HepG2 (cell line): ENCODE data around the gene TIMM17A. TPM values are rescaled to one million over a fixed set of nuclear protein-coding genes. Genes with fewer than 3 reads are reported as not detected.

Experiments
- ATAC-seq: fragments of 200-7000 bp; cut with Tn5 transposase; 3 replicates; pipeline ENCODE4 v1.9.1; 2020; ENCODE audit warnings: mild to moderate bottlenecking, moderate library complexity
- BruUV-seq: library from RNA; stranded (reverse); fragments of 400-500 nt; replicated peaks from 2 replicates; lab custom pipeline; 2021; lab: Mats Ljungman, UMichigan
- CTCF ChIA-PET: fragments of 300-600 bp; formaldehyde crosslinking; extraction: SDS; loops from one replicate; lab custom pipeline; 2021; ENCODE audit warnings: low total read pairs, inconsistent platforms, low intra/inter-chr PET ratio; lab: Yijun Ruan, JAX
- POLR2A ChIA-PET: fragments of 350-600 bp; sonication (Branson Sonifier 250); formaldehyde crosslinking; loops from one replicate; lab custom pipeline; 2020; ENCODE audit warnings: antibody characterized with exemption, inconsistent platforms; lab: Yijun Ruan, JAX
- DNase-seq: peaks from one replicate; pipeline ENCODE4 v3.0.0-alpha.2; 2015; ENCODE audit warnings: low spot score
- FAIRE-seq: peaks from 3 replicates; lab custom pipeline; 2011; peaks lifted over from hg19 to GRCh38; lab: Jason Lieb, UNC
- H2AFZ ChIP-seq: one replicate; pipeline ENCODE4 v1.6.1; 2011; ENCODE audit warnings: low read length, inconsistent platforms
- H3K27ac ChIP-seq: fragments of 300-600 bp; 3 replicates; pipeline ENCODE4 v1.8.0; 2011; ENCODE audit warnings: mixed run types, mild to moderate bottlenecking, mixed read lengths, low read length, inconsistent platforms; ENCODE audit not compliant: insufficient read depth; ENCODE audit errors: extremely low read length
- H3K27me3 ChIP-seq, 2 experiments: fragments of 200-600 bp in 1 of 2; 2 replicates in 1 of 2; 3 replicates in 1 of 2; pipeline versions ENCODE4 v1.6.0 to v1.8.0; 2011; ENCODE audit warnings: low read length in 2 of 2, mild to moderate bottlenecking in 2 of 2, moderate library complexity in 2 of 2, inconsistent platforms in 1 of 2; ENCODE audit not compliant: insufficient read depth in 2 of 2, control insufficient read depth in 1 of 2
- H3K36me3 ChIP-seq, 2 experiments: fragments of 200-600 bp in 1 of 2; replicated peaks in 1 of 2; 2 replicates in 1 of 2; 3 replicates in 1 of 2; pipeline versions ENCODE4 v1.5.1 to v1.8.0; 2011; ENCODE audit warnings: low read length in 2 of 2, inconsistent platforms in 1 of 2; ENCODE audit not compliant: insufficient read depth in 2 of 2, control insufficient read depth in 1 of 2
- H3K4me1 ChIP-seq: 2 replicates; pipeline ENCODE4 v1.5.1; 2012; ENCODE audit warnings: low read length, inconsistent platforms; ENCODE audit not compliant: insufficient read depth
- H3K4me2 ChIP-seq: 2 replicates; pipeline ENCODE4 v1.6.0; 2011; ENCODE audit warnings: low read depth, low read length, inconsistent platforms
- H3K4me3 ChIP-seq, 3 experiments: fragments of 200-600 bp in 1 of 3; sonication (generic), shearing (Covaris generic) in 1 of 3; replicated peaks in 1 of 3; 2 replicates each; pipeline ENCODE4 v1.5.1; 2011 to 2016; ENCODE audit warnings: low read length in 3 of 3, inconsistent platforms in 2 of 3, low read depth in 2 of 3, mild to moderate bottlenecking in 2 of 3, control low read depth in 1 of 3, mixed read lengths in 1 of 3; ENCODE audit not compliant: insufficient read depth in 1 of 3
- H3K79me2 ChIP-seq: one replicate; pipeline ENCODE4 v1.6.1; 2011; ENCODE audit warnings: low read length, inconsistent platforms; ENCODE audit not compliant: insufficient read depth
- H3K9ac ChIP-seq: 2 replicates; pipeline ENCODE4 v1.6.0; 2011; ENCODE audit warnings: mild to moderate bottlenecking, low read depth, low read length, inconsistent platforms; ENCODE audit not compliant: insufficient read depth
- H3K9me3 ChIP-seq: 2 replicates; pipeline ENCODE4 v1.5.1; 2012; ENCODE audit warnings: mild to moderate bottlenecking, low read length
- H4K20me1 ChIP-seq: 2 replicates; pipeline ENCODE4 v1.6.0; 2011; ENCODE audit warnings: inconsistent platforms, mild to moderate bottlenecking, low read length, moderate library complexity; ENCODE audit not compliant: insufficient read depth
- CBX2 ChIP-seq, 2 experiments: fragments of 200-600 bp in 1 of 2; sonication (generic); formaldehyde crosslinking in 1 of 2; IDR thresholded peaks; 2 replicates each; pipeline versions ENCODE4 v1.7.0 to v1.8.1; 2018 to 2022; ENCODE audit warnings: low read depth in 2 of 2, low read length in 1 of 2, mild to moderate bottlenecking in 1 of 2, missing genetic modification reagents in 1 of 2
- ETV6 ChIP-seq: sonication (generic); formaldehyde crosslinking; conservative IDR thresholded peaks from 2 replicates; pipeline ENCODE4 v1.4.0; 2020; ENCODE audit warnings: missing genetic modification reagents
- GLI4 ChIP-seq: sonication (generic); formaldehyde crosslinking; IDR thresholded peaks from 2 replicates; pipeline ENCODE4 v1.5.1; 2020; ENCODE audit warnings: missing genetic modification reagents, mild to moderate bottlenecking, moderate library complexity, borderline replicate concordance
- HCFC1 ChIP-seq: fragments of 150-350 bp; IDR thresholded peaks from 2 replicates; pipeline ENCODE4 v1.6.1; 2014; ENCODE audit warnings: low read depth, low read length
- JDP2 ChIP-seq: sonication (generic); formaldehyde crosslinking; IDR thresholded peaks from 2 replicates; pipeline ENCODE4 v1.8.1; 2022; ENCODE audit warnings: missing genetic modification reagents, borderline replicate concordance
- JUN ChIP-seq: sonication (generic); formaldehyde crosslinking; IDR thresholded peaks from 2 replicates; pipeline ENCODE4 v1.4.0; 2020; ENCODE audit warnings: mild to moderate bottlenecking, missing genetic modification reagents
- MAFG ChIP-seq: sonication (generic); formaldehyde crosslinking; IDR thresholded peaks from 2 replicates; pipeline ENCODE4 v1.5.1; 2020; ENCODE audit warnings: mild to moderate bottlenecking, missing genetic modification reagents
- NAIF1 ChIP-seq: sonication (generic); formaldehyde crosslinking; IDR thresholded peaks from 2 replicates; pipeline ENCODE4 v1.5.0; 2020; ENCODE audit warnings: mild to moderate bottlenecking, missing genetic modification reagents, borderline replicate concordance
- NR2F6 ChIP-seq, 2 experiments: IDR thresholded peaks; 2 replicates each; pipeline ENCODE4 v1.6.1; 2016; ENCODE audit warnings: antibody characterized with exemption in 1 of 2, mild to moderate bottlenecking in 1 of 2
- RFX5 ChIP-seq: IDR thresholded peaks from 2 replicates; pipeline ENCODE4 v1.6.1; 2011; ENCODE audit warnings: low read depth, low read length, improper control_type of control experiment
- ZBTB3 ChIP-seq: sonication (generic); formaldehyde crosslinking; IDR thresholded peaks from 2 replicates; pipeline ENCODE4 v1.4.0; 2020; ENCODE audit warnings: low read depth, mild to moderate bottlenecking, moderate library complexity, missing genetic modification reagents, borderline replicate concordance
- ZNF20 ChIP-seq: sonication (generic); formaldehyde crosslinking; IDR thresholded peaks from 2 replicates; pipeline ENCODE4 v1.4.0; 2020; ENCODE audit warnings: mild to moderate bottlenecking, moderate library complexity, missing genetic modification reagents
- ZNF768 ChIP-seq: sonication (generic); formaldehyde crosslinking; IDR thresholded peaks from 2 replicates; pipeline ENCODE4 v1.4.0; 2020; ENCODE audit warnings: missing genetic modification reagents
- ZSCAN21 ChIP-seq: sonication (generic); formaldehyde crosslinking; IDR thresholded peaks from 2 replicates; pipeline ENCODE4 v1.8.0; 2022; ENCODE audit warnings: mild to moderate bottlenecking, missing genetic modification reagents, moderate library complexity, borderline replicate concordance
- WGBS: methylation state at CpG from one replicate; pipeline ENCODE4 v1.1.6; 2017; ENCODE audit warnings: low lambda C conversion rate; 5-methylcytosine and 5-hydroxymethylcytosine counted together
- in situ Hi-C: cut with HindIII; loops from 2 replicates; pipeline ENCODE4 v1.10.0; 2017; ENCODE audit warnings: low pct_unique_long_range_greater_than_20kb; ENCODE audit not compliant: extremely low pct_ligation_motif_present
- intact Hi-C: fragments of 100-400 bp; cut with micrococcal nuclease; formaldehyde crosslinking; loops from one replicate; pipeline ENCODE4 v1.10.0; 2022; ENCODE audit not compliant: unreplicated experiment
- polyA plus RNA-seq, 8 experiments: library from polyadenylated mRNA; depleted of rRNA in 3 of 8; stranded (reverse) in 7 of 8; unstranded in 1 of 8; fragments of >200 nt; fragmentation: Illumina TruSeq in 4 of 8; extraction: Trizol in 4 of 8; gene quantifications; 2 replicates each; pipeline versions ENCODE4 v1.2.1 to v1.2.3, GENCODE V29; 2011 to 2016; ENCODE audit warnings: low read depth in 4 of 8, missing spikeins in 1 of 8, mixed read lengths in 1 of 8; ENCODE audit not compliant: insufficient read depth in 1 of 8
- total RNA-seq, 5 experiments: library from RNA; depleted of rRNA; stranded (reverse); fragments of >200 nt; fragmentation: Illumina TruSeq; extraction: Trizol; gene quantifications; 2 replicates each; pipeline ENCODE4 v1.2.3, GENCODE V29; 2016; ENCODE audit warnings: low read depth in 1 of 5
- TF ChIP-seq, protein P1 (sequence below): sonication (generic); formaldehyde crosslinking; IDR thresholded peaks from 2 replicates; pipeline ENCODE4 v1.4.0; 2020; ENCODE audit warnings: missing genetic modification reagents
- TF ChIP-seq, protein P2 (sequence below): sonication (generic); formaldehyde crosslinking; IDR thresholded peaks from 2 replicates; pipeline ENCODE4 v1.4.0; 2020; ENCODE audit warnings: missing genetic modification reagents
- TF ChIP-seq, protein P3 (sequence below): sonication (generic); formaldehyde crosslinking; conservative IDR thresholded peaks from 2 replicates; pipeline ENCODE4 v1.8.1; 2023; ENCODE audit warnings: missing genetic modification reagents

Gene TIMM17A
- total and polyA plus RNA-seq, 2 of the 13 experiments (the other 11 are each of a cell fraction or from before 2014, with no cell fraction given), result 50.8 to 97.8 TPM

DNA sequence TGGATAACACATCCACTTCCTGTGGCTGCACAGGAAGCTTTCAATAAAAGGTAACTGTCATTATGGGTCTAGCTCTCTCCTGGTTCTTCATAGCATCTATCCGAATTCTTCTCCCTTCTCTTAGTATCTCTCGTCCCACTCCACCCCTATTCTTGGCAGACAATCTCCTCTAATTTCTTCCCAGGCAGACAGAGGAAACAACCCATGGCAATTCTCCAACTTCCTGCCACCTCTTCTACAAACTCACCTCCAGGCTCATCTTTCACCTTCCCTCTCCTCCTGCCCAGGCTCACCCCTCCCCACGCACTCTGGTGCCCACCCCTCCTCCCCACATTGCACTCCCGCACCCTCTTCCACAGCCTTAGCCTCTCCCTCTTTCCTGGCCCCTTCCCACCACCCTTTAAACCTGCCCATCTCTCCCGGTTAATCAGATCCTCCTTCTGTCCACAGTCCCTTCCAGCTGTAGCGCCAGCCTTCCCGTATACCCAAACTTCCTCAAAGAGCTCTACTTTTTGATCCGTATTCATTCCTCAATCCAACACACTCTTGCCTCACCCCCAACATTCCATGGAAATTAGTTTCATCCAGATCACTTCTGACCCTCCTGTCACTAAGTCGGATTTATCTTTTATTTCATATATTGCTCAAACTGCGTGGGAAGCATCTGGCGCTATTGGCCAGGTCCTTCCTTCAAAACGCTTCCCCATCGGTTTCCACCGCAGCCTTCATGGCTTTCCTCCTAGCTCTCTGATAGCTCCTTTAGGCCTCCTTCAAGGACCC lies 40.7 kb upstream of the TIMM17A start:
- Histone ChIP-seq H3K4me2 (no peak overlapping the region), H3K9ac (no peak overlapping the region), H3K4me1 (peaks cover 14% of the 10 kb centered on the region), H3K27ac (no peak overlapping the region), H4K20me1 (no peaks in the 10 kb centered on the region), H3K4me3 (no peak overlapping the region), H3K79me2 (no peaks in the 10 kb centered on the region), H3K27me3 (peaks cover 3 to 29% of the 10 kb centered on the region in 2 experiments; a peak in 4 of 5 replicates), H3K36me3 (no peaks in the 10 kb centered on the region), H2AFZ (no peak overlapping the region), H3K9me3 (no peaks in the 10 kb centered on the region)
- TF ChIP-seq, protein P1, sequence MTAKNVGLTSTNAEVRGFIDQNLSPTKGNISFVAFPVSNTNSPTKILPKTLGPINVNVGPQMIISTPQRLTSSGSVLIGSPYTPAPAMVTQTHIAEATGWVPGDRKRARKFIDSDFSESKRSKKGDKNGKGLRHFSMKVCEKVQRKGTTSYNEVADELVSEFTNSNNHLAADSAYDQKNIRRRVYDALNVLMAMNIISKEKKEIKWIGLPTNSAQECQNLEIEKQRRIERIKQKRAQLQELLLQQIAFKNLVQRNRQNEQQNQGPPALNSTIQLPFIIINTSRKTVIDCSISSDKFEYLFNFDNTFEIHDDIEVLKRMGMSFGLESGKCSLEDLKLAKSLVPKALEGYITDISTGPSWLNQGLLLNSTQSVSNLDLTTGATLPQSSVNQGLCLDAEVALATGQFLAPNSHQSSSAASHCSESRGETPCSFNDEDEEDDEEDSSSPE (CRISPR knock-in tag), result no peak
- TF ChIP-seq ZBTB3 (CRISPR knock-in tag), result no peak
- no peak for TF ChIP-seq ZNF20 (CRISPR knock-in tag)
- no peak for TF ChIP-seq ZSCAN21 (CRISPR knock-in tag)
- TF ChIP-seq MAFG, result no peak
- no peak for TF ChIP-seq ZNF768
- TF ChIP-seq GLI4 (CRISPR knock-in tag), result no peak
- no peak for TF ChIP-seq JUN (CRISPR knock-in tag)
- TF ChIP-seq, protein P2, sequence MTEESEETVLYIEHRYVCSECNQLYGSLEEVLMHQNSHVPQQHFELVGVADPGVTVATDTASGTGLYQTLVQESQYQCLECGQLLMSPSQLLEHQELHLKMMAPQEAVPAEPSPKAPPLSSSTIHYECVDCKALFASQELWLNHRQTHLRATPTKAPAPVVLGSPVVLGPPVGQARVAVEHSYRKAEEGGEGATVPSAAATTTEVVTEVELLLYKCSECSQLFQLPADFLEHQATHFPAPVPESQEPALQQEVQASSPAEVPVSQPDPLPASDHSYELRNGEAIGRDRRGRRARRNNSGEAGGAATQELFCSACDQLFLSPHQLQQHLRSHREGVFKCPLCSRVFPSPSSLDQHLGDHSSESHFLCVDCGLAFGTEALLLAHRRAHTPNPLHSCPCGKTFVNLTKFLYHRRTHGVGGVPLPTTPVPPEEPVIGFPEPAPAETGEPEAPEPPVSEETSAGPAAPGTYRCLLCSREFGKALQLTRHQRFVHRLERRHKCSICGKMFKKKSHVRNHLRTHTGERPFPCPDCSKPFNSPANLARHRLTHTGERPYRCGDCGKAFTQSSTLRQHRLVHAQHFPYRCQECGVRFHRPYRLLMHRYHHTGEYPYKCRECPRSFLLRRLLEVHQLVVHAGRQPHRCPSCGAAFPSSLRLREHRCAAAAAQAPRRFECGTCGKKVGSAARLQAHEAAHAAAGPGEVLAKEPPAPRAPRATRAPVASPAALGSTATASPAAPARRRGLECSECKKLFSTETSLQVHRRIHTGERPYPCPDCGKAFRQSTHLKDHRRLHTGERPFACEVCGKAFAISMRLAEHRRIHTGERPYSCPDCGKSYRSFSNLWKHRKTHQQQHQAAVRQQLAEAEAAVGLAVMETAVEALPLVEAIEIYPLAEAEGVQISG (CRISPR knock-in tag), result no peak
- TF ChIP-seq, protein P3, sequence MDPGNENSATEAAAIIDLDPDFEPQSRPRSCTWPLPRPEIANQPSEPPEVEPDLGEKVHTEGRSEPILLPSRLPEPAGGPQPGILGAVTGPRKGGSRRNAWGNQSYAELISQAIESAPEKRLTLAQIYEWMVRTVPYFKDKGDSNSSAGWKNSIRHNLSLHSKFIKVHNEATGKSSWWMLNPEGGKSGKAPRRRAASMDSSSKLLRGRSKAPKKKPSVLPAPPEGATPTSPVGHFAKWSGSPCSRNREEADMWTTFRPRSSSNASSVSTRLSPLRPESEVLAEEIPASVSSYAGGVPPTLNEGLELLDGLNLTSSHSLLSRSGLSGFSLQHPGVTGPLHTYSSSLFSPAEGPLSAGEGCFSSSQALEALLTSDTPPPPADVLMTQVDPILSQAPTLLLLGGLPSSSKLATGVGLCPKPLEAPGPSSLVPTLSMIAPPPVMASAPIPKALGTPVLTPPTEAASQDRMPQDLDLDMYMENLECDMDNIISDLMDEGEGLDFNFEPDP (CRISPR knock-in tag), result no peak
- TF ChIP-seq HCFC1, result no peak
- TF ChIP-seq CBX2 (IDR thresholded peaks at IDR 0.05; ENCODE audit: low read depth, low read length), result no peak
- TF ChIP-seq CBX2 (CRISPR knock-in tag; IDR thresholded peaks at IDR 0.05; ENCODE audit: low read depth), result no peak
- no peak for TF ChIP-seq JDP2 (CRISPR knock-in tag)
- TF ChIP-seq NAIF1 (CRISPR knock-in tag), result no peak
- TF ChIP-seq RFX5, result no peak
- no peak for TF ChIP-seq NR2F6 (IDR thresholded peaks at IDR 0.05)
- no peak for TF ChIP-seq NR2F6 (CRISPR knock-in tag; IDR thresholded peaks at IDR 0.05)
- TF ChIP-seq ETV6 (CRISPR knock-in tag), result no peak
- CTCF ChIA-PET, result no interaction called here
- intact Hi-C loops (no loop called here), in situ Hi-C loops (no loop called here)
- ATAC-seq, result no peak
- no peak for DNase-seq
- no TSS peak for BruUV-seq
- 58% methylated on average over 13 of the region's 14 CpGs for WGBS
- POLR2A ChIA-PET, result no interaction called here
- FAIRE-seq, result no peak
